OCI-LY7 (cell line): ENCODE measurements around the gene PTGDS. TPM values are rescaled to one million over a fixed set of nuclear protein-coding genes. Genes with fewer than 3 reads are reported as not detected.

ENCODE experiments used
- BruUV-seq: library from RNA; stranded (reverse); fragments of 400-500 nt; replicated peaks from 2 replicates; lab custom pipeline; 2021; lab: Mats Ljungman, UMichigan
- CTCF ChIA-PET: fragments of 300-600 bp; sonication (Branson Sonifier 250); formaldehyde crosslinking; loops from one replicate; lab custom pipeline; 2022; ENCODE audit warnings: antibody characterized with exemption; ENCODE audit not compliant: unreplicated experiment; lab: Charles Lee
- POLR2A ChIA-PET: fragments of 300-600 bp; sonication (Branson Sonifier 250); formaldehyde crosslinking; loops from one replicate; lab custom pipeline; 2022; ENCODE audit warnings: antibody characterized with exemption; lab: Charles Lee
- DNase-seq: peaks from one replicate; pipeline ENCODE4 v3.0.0-alpha.2; 2015; ENCODE audit warnings: low spot score
- H2AFZ ChIP-seq: fragments of 200-600 bp; sonication (generic), shearing (Covaris generic); 2 replicates; pipeline ENCODE4 v1.6.1; 2014; ENCODE audit warnings: mild to moderate bottlenecking, antibody characterized with exemption, low read length, moderate library complexity
- H3K27ac ChIP-seq: fragments of 200-600 bp; sonication (generic); 2 replicates; pipeline ENCODE4 v1.5.1; 2014; ENCODE audit warnings: mixed run types, low read depth, mild to moderate bottlenecking, moderate library complexity, low read length, inconsistent platforms; ENCODE audit not compliant: poor library complexity, severe bottlenecking
- H3K36me3 ChIP-seq: fragments of 200-600 bp; sonication (generic); 2 replicates; pipeline ENCODE4 v1.6.1; 2014; ENCODE audit warnings: mild to moderate bottlenecking, antibody characterized with exemption, low read length, moderate library complexity, mixed read lengths; ENCODE audit not compliant: insufficient read depth
- H3K4me1 ChIP-seq: fragments of 200-600 bp; sonication (generic); 2 replicates; pipeline ENCODE4 v1.5.1; 2014; ENCODE audit warnings: mild to moderate bottlenecking, low read length; ENCODE audit not compliant: insufficient read depth, poor library complexity, severe bottlenecking
- H3K4me2 ChIP-seq: fragments of 200-600 bp; sonication (generic); 2 replicates; pipeline ENCODE4 v1.6.1; 2014; ENCODE audit warnings: mild to moderate bottlenecking, low read length
- H3K4me3 ChIP-seq: fragments of 200-600 bp; sonication (generic); 2 replicates; pipeline ENCODE4 v1.5.1; 2014; ENCODE audit warnings: mild to moderate bottlenecking, low read depth, low read length; ENCODE audit not compliant: poor library complexity, severe bottlenecking
- H3K79me2 ChIP-seq: fragments of 200-600 bp; sonication (generic); 2 replicates; pipeline ENCODE4 v1.6.1; 2016; ENCODE audit warnings: low read depth, mild to moderate bottlenecking, low read length, moderate library complexity, mixed read lengths; ENCODE audit not compliant: insufficient read depth
- H3K9me2 ChIP-seq: fragments of 200-600 bp; sonication (generic); 2 replicates; pipeline ENCODE4 v1.6.1; 2016; ENCODE audit warnings: mild to moderate bottlenecking, low read length, mixed read lengths; ENCODE audit not compliant: insufficient read depth
- H3K9me3 ChIP-seq: fragments of 200-600 bp; sonication (generic); 2 replicates; pipeline ENCODE4 v1.6.1; 2014; ENCODE audit warnings: mild to moderate bottlenecking, mixed run types, low read length, mixed read lengths
- H4K20me1 ChIP-seq: fragments of 200-600 bp; sonication (generic); 2 replicates; pipeline ENCODE4 v1.6.1; 2014; ENCODE audit warnings: mild to moderate bottlenecking, antibody characterized with exemption, low read length, moderate library complexity, mixed read lengths; ENCODE audit not compliant: insufficient read depth
- EZH2phosphoT487 ChIP-seq: fragments of 200-600 bp; sonication (generic); IDR thresholded peaks from 2 replicates; pipeline ENCODE4 v1.6.1; 2018; ENCODE audit warnings: low read depth, borderline replicate concordance, mild to moderate bottlenecking, mixed run types, antibody characterized with exemption, low read length, moderate library complexity, mixed read lengths
- intact Hi-C: fragments of 100-400 bp; cut with micrococcal nuclease; formaldehyde crosslinking; loops from one replicate; pipeline ENCODE4 v1.10.0; 2022; ENCODE audit not compliant: unreplicated experiment
- total RNA-seq, 2 experiments: library from RNA; depleted of rRNA in 1 of 2; stranded (reverse); fragments of >200 nt in 1 of 2; shearing (Covaris generic) in 1 of 2; gene quantifications; 2 replicates each; pipeline ENCODE4 v1.2.3, GENCODE V29; 2014 to 2022
- TF ChIP-seq, protein P1 (sequence below): fragments of 200-600 bp; sonication (generic); conservative IDR thresholded peaks from 2 replicates; pipeline ENCODE4 v1.5.1; 2014; ENCODE audit warnings: mild to moderate bottlenecking, antibody characterized with exemption, low read length, moderate library complexity, mixed read lengths

Gene PTGDS
- total RNA-seq, 2 experiments from 2014 or later: not detected

DNA sequence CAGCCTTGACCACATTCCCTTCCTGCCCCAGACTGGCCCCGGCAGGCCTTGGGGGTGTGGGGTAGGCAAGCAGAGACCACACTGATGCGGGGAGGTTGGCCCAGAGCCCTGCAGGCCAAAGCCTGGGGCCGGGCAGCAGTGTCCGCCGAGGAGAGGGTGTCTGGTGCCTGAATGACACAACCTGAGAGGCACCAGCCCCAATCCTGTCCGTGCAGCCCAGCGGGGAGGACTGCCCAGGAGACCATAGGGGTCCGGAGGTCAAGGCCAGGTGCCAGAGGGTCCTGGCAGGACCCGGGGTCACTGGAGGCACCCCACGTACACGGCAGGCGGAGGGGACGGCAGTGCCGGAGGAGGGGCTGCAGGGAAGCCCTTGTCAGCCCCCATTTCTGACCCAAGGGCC, 5.6 kb upstream of the PTGDS start:
- Histone ChIP-seq H3K27ac (no peak overlapping the region), H3K36me3 (no peaks in the 10 kb centered on the region), H3K9me2 (no peaks in the 10 kb centered on the region), H2AFZ (no peak overlapping the region), H4K20me1 (no peaks in the 10 kb centered on the region), H3K9me3 (no peaks in the 10 kb centered on the region), H3K4me2 (no peak overlapping the region), H3K79me2 (no peaks in the 10 kb centered on the region), H3K4me3 (no peak overlapping the region), H3K4me1 (no peaks in the 10 kb centered on the region)
- ChIA-PET CTCF (no interaction called here), POLR2A (no interaction called here)
- intact Hi-C loops: no loop called here
- no peak for DNase-seq
- TF ChIP-seq, protein P1, sequence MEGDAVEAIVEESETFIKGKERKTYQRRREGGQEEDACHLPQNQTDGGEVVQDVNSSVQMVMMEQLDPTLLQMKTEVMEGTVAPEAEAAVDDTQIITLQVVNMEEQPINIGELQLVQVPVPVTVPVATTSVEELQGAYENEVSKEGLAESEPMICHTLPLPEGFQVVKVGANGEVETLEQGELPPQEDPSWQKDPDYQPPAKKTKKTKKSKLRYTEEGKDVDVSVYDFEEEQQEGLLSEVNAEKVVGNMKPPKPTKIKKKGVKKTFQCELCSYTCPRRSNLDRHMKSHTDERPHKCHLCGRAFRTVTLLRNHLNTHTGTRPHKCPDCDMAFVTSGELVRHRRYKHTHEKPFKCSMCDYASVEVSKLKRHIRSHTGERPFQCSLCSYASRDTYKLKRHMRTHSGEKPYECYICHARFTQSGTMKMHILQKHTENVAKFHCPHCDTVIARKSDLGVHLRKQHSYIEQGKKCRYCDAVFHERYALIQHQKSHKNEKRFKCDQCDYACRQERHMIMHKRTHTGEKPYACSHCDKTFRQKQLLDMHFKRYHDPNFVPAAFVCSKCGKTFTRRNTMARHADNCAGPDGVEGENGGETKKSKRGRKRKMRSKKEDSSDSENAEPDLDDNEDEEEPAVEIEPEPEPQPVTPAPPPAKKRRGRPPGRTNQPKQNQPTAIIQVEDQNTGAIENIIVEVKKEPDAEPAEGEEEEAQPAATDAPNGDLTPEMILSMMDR: no peak
- TF ChIP-seq EZH2phosphoT487: no peak
- no TSS peak for BruUV-seq

DNA sequence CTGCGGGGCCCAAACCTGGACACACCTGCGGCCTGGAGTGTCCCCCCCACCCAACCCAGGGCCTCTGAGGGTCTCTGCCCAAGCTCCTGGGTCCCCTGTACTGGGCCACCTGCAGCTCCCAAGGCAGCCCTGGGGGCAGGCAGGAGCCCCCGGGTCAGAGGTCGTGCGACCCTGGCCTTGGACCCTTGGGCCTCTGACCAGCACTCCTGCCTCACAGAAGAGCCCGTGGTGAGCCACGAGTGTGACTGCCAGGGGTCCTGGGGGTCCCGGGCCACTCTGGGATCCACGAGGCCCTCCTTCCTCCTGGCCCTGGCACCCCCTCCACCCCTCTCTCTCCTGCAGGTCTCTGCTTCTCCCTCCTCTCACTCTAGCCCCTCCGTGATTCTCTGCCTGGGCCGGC, 5.0 kb upstream of the PTGDS start:
- POLR2A ChIA-PET: no interaction called here
- Histone ChIP-seq H4K20me1 (no peaks in the 10 kb centered on the region), H3K4me2 (no peak overlapping the region), H3K79me2 (no peaks in the 10 kb centered on the region), H3K9me2 (no peaks in the 10 kb centered on the region), H3K27ac (no peak overlapping the region), H3K36me3 (no peaks in the 10 kb centered on the region), H3K4me1 (no peaks in the 10 kb centered on the region), H3K4me3 (no peak overlapping the region), H2AFZ (no peak overlapping the region), H3K9me3 (no peaks in the 10 kb centered on the region)
- DNase-seq: no peak
- no peak for TF ChIP-seq EZH2phosphoT487
- TF ChIP-seq, protein P1: no peak
- intact Hi-C loops: no loop called here
- CTCF ChIA-PET: no interaction called here
- no TSS peak for BruUV-seq

DNA sequence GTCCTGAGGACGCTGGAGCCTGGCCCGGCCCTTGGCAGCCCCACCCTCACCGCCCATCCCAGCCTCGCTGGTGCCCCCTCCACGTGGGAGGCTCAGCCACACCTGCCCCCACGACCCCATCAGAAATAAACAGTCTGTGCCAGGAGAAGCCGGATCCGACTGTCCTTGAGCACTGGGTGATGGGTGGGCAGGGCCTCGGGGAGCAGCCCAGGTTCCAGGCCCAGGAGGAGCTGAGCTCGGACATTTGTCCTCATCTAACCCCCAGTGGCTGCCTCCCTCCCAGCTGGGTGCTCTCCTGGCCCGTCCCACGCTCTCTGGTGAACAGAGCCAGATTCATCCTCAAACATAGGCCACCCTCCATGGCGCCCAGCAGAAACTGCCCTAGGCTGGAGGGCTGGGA, 4.6 kb upstream of the PTGDS start:
- H3K9me2 ChIP-seq: no peaks in the 10 kb centered on the region
- no peaks in the 10 kb centered on the region for H3K4me1 ChIP-seq

More for the DNA sequence above, 4.6 kb upstream of the PTGDS start:
- ChIA-PET CTCF (no interaction called here), POLR2A (no interaction called here)
- DNase-seq: no peak
- Histone ChIP-seq H3K4me2 (no peak overlapping the region), H3K4me3 (no peak overlapping the region), H3K9me3 (no peaks in the 10 kb centered on the region), H3K79me2 (no peaks in the 10 kb centered on the region), H2AFZ (no peak overlapping the region), H3K36me3 (no peaks in the 10 kb centered on the region), H4K20me1 (no peaks in the 10 kb centered on the region), H3K27ac (no peak overlapping the region)
- TF ChIP-seq EZH2phosphoT487: no peak
- TF ChIP-seq, protein P1: no peak
- no TSS peak for BruUV-seq
- intact Hi-C loops: no loop called here
